Measurements from ENCODE around the gene PRRC2B.

- TF ChIP-seq CTCF (IDR thresholded peaks at IDR 0.05) (no peak), POLR2AphosphoS5 (IDR thresholded peaks at IDR 0.05) (no peak), POLR2A (IDR thresholded peaks at IDR 0.05) (no peak)
These were observed 90.2 kb downstream of the PRRC2B start for GRCh38 chr9:131484051-131484445.

Data from prostate gland (tissue), 2 donors.